GM18508 (cell line): Measurements from ENCODE around the gene FBXO2.
"Not testable (repeated sequence)": the region's sequence is repeated elsewhere in the genome, so short reads cannot be mapped to it uniquely, and the experiment has no call there.

ENCODE experiments used
- ATAC-seq: cut with Tn5 transposase; IDR thresholded peaks from one replicate; pipeline ENCODE4 v1.9.1; 2021; ENCODE audit warnings: moderate number of reproducible peaks; ENCODE audit not compliant: insufficient read depth, unreplicated experiment

Gene FBXO2

GRCh38 chr1:11639372-11639771, 14.9 kb downstream of the FBXO2 start:
- ATAC-seq, result no peak

DNA sequence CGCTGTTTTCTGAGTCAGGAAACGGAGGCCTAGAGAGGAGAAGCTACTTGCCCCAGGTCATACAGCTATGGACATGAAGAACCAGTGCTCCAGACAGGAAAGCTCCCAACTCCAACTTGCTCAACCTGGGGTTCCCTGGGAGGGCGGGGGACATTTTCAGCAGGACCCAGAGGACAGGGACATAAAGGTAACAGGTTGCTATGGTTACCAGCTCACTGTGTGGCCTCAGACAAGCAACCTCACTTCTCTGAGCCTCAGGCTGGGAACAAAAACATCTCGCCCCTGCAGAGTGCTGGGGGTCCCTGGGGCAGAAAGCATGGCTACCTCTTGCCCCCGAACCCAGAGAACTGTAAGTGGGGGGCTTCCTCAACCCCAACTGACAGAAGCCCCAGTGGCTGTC, 16.1 kb downstream of the FBXO2 start:
- no peak for ATAC-seq

DNA sequence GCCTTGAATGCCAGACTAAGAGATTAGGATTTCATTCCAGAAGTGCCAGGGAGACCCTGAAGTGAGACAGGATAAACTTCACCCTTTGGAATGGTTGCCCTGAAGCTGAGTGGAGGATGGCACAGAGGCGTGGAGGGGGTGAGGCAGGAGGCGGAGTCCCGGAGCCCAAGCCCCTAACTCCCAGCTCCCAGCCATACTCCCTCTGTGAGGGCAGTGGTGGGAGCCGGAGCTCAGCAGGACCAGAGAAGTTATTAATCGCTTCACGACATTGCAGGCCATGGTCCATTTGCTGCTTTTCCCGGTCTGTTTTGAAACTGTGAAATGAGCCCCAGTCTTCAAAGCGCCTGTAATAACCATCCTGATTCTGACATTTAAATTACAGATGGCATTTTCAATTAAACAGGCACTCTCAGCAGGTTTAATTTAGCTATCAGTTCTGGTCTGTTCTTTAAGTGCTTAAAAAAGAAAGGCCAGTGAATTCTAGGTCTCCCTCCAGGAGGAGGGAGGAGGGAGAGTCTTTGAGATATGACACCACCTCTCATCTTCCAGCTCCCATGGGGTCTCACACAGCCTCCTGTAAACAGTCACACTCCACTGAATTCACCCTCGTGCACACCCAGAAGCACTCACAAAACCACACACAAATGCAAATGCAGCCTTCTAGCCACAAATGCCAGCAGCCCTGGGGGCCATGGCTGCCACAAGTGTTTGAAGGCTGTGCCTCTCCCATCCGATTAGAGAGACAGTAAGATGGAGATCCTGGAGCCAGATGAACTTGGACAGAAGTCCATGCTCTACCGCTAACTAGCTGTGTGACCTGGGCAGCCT, 19.6 kb downstream of the FBXO2 start:
- no peak for ATAC-seq

DNA sequence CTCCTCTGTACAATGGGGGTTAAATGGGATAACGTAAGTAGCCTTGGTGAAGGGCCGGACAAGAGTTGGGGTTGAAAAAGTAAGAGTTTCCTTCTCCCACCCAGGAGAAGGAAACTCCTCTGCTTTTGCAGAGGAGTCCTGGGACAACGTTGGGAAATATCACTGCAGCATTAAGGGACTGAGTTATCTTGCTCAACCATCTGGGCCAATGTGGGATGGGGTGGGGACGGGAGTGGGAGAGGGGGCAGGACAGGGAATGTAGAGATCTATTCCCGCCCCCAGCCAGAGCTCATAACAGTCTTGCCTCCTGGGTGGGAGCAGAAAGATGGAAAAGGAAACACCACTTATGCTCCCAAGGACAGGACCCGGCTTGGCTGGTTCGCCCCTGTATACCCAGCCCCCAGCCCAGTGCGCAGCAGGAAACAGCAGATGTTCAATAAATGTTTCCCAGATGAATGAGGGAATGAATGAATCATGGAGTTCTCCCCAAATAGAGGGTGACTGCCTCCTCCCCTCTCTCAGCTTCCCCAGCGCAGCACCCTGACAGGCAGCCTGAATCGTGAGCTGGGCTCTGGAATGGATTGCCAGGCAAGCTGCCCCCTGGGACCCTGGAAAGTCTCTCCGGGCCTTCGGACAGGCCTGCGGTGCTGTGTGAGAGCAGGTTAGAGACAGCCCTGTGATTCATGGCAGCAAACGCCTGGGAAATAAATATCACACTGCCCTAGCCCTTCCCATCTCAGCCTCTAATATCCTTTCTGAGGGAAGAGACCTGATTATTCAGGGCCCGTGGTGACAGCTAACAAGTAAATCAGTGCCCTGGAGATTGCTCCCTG, 24.8 kb downstream of the FBXO2 start:
- no peak for ATAC-seq

- ATAC-seq, result no peak
Measured at GRCh38 chr1:11628767-11629166, 25.5 kb downstream of the FBXO2 start.

- ATAC-seq, result no peak
Measured at GRCh38 chr1:11626551-11626950, 27.7 kb downstream of the FBXO2 start.

DNA sequence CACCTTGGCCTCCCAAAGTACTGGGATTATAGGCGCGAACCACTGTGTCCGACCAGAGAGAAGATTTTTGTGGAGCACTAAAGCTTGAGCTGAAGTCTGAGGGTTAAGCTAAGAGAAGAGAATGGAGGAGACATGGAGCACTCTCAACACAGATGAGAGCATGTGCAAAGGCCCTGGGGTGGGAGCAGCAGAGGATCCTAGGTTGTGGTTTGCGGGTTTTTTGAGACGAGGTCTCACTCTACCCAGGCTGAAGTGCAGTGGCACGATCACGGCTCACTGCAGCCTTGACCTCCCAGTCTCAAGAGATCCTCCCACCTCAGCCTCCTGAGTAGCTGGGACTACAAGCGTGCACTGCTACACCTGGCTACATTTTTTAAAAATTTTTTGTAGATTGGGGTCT, 30.5 kb downstream of the FBXO2 start:
- ATAC-seq, result no peak

- no peak for ATAC-seq
Measured at GRCh38 chr1:11622398-11622797, 31.8 kb downstream of the FBXO2 start.

DNA sequence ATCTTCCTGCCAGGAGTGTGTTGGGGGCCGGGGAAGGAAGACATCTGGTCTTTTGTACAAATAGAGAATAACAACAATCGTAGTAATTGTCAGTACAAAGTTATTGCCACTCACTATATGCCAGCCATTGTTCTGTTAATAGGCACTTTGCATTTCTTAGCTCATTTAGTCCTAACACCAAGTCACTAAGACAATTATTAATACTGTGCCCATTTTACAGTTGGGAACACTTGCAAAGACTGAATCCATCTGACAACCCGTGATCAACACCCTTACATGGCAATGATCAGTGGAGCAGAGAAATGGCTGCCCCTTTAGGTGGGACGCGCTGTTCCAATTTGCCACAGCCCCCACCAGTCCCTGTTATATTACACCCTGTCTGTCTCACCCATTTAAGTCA, 33.3 kb downstream of the FBXO2 start:
- no peak for ATAC-seq

- ATAC-seq, result no peak
Measured at GRCh38 chr1:11620405-11620804, 33.8 kb downstream of the FBXO2 start.

DNA sequence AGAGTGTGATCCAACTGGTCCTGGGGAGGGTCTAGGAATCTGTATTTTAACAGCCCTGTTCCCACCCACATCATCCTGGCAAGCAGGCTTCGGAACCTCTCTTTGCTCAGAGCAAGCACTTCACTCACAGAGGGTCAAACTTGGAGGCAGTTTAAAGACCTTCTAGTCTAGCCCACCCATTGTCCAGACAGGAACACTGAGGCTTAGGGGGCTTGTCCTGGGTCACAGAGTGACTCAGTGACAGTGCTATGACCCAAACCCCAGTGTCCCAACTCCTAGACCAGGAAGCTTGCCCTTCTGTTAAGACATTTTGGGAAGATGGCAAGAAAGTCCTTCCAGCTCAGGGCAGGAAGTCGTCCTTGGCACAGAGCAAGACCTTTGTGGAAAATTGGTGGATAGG, 36.5 kb downstream of the FBXO2 start:
- no peak for ATAC-seq

DNA sequence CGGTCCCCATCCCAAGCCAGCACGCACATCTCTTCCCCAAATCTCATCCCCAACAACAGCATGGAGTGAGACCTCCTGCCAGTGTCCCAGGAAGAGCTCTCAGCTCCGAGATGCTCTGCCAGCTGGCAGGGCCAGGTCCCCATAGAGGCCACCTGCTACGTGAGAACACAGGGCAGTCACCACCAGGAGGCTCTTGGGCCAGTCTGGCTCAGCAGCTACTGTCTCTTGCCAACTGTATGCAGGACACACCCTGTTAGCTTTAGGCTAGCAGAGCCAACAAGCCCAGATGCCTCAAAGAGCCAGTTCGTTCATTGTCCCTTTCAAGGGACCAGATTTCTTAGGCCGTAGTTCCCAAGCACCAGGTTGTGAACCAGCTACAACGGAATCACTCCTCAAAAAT, 36.9 kb downstream of the FBXO2 start:
- no peak for ATAC-seq

- ATAC-seq, result no peak
Measured at GRCh38 chr1:11616766-11617165, 37.5 kb downstream of the FBXO2 start.

DNA sequence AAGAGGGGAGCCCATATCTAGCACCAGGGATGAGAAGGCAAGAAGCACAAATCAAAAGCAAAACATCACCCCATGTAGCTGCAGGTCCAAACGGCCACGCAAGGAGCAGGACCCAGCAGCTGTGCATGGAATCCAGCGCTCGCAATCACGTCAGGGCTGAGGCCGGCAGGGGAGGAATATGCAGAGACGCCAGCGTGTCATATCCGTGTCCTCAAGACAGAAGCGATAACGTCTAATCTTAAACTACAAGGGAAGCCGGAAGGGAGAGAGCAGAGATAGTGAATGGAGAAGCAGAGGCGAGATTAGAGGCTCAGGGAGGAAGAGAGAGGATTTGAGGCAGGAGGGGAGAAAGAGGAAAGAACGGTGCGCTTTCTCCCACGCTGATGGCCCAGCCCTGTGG, 39.1 kb downstream of the FBXO2 start:
- no peak for ATAC-seq

GRCh38 chr1:11613347-11613746, 40.9 kb downstream of the FBXO2 start:
- no peak for ATAC-seq

- ATAC-seq, result no peak
Measured at GRCh38 chr1:11611638-11612327, 42.4 kb downstream of the FBXO2 start.

GRCh38 chr1:11610629-11611180, 43.5 kb downstream of the FBXO2 start:
- no peak for ATAC-seq

DNA sequence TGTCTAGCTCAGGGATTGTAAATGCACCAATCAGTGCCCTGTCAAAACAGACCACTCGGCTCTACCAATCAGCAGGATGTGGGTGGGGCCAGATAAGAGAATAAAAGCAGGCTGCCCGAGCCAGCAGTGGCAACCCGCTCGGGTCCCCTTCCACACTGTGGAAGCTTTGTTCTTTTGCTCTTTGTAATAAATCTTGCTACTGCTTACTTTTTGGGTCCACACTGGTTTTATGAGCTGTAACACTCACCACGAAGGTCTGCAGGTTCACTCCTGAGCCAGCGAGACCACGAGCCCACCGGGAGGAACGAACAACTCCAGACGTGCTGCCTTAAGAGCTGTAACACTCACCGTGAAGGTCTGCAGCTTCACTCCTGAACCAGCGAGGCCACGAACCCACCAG, 44.9 kb downstream of the FBXO2 start:
- not testable (repeated sequence) for ATAC-seq

- ATAC-seq, result not testable (repeated sequence)
Measured at GRCh38 chr1:11608596-11609130, 45.6 kb downstream of the FBXO2 start.

DNA sequence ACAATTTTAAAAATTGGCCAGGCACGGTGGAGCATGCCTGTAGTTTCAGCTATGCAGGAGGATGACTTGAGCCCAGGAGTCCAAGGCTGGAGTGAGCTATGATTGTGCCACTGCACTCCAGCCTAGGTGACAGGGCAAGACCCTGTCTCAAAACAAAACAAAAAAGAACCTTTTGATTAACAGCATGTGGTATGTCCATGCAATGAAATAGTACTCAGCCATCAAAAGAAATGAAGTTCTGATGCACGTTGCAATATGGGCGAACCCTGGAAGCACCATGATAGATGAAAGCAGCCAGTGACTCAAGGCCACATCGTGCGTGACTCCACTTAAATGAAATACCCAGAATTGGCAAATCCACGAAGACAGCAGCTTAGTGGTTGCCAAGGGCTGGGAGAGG, 47.5 kb downstream of the FBXO2 start:
- no peak for ATAC-seq
